Astrocyte (in vitro differentiated cells and primary cell): Measurements from ENCODE around the gene AKAP8L. TPM values are rescaled to one million over a fixed set of nuclear protein-coding genes. Genes with fewer than 3 reads are reported as not detected.

Source experiments
- DNase-seq: peaks from one replicate; pipeline ENCODE4 v3.0.0-alpha.2; 2010; ENCODE audit warnings: low read depth
- FAIRE-seq: peaks from 2 replicates; lab custom pipeline; 2011; peaks lifted over from hg19 to GRCh38; lab: Jason Lieb, UNC
- H2AFZ ChIP-seq: 2 replicates; pipeline ENCODE4 v1.6.0; 2012; ENCODE audit warnings: low read depth, low read length, inconsistent platforms
- H3K27ac ChIP-seq: 2 replicates; pipeline ENCODE4 v1.5.1; 2011; ENCODE audit warnings: low read depth, low read length, inconsistent platforms
- H3K27me3 ChIP-seq: 2 replicates; pipeline ENCODE4 v1.6.0; 2011; ENCODE audit warnings: low read length, inconsistent platforms; ENCODE audit not compliant: insufficient read depth
- H3K36me3 ChIP-seq: 2 replicates; pipeline ENCODE4 v1.5.1; 2011; ENCODE audit warnings: low read length, inconsistent platforms; ENCODE audit not compliant: insufficient read depth
- H3K4me1 ChIP-seq: 2 replicates; pipeline ENCODE4 v1.5.1; 2011; ENCODE audit warnings: low read length, inconsistent platforms; ENCODE audit not compliant: insufficient read depth
- H3K4me2 ChIP-seq: 2 replicates; pipeline ENCODE4 v1.6.0; 2012; ENCODE audit warnings: low read length, inconsistent platforms
- H3K4me3 ChIP-seq: 2 replicates; pipeline ENCODE4 v1.5.1; 2011; ENCODE audit warnings: low read depth, mild to moderate bottlenecking, low read length, inconsistent platforms; ENCODE audit not compliant: insufficient read depth
- H3K79me2 ChIP-seq: 2 replicates; pipeline ENCODE4 v1.6.0; 2012; ENCODE audit warnings: mild to moderate bottlenecking, low read length, inconsistent platforms; ENCODE audit not compliant: insufficient read depth
- H3K9ac ChIP-seq: 2 replicates; pipeline ENCODE4 v1.6.0; 2012; ENCODE audit warnings: mild to moderate bottlenecking, low read length, inconsistent platforms
- H3K9me3 ChIP-seq: 2 replicates; pipeline ENCODE4 v1.5.1; 2012; ENCODE audit warnings: low read depth, mild to moderate bottlenecking, low read length, inconsistent platforms; ENCODE audit not compliant: insufficient read depth
- H4K20me1 ChIP-seq: 2 replicates; pipeline ENCODE4 v1.6.0; 2012; ENCODE audit warnings: low read length, inconsistent platforms; ENCODE audit not compliant: insufficient read depth
- H3K27ac Mint-ChIP-seq: one replicate; pipeline ENCODE4 v1.8.0; 2021; ENCODE audit warnings: mild to moderate bottlenecking, mixed read lengths; ENCODE audit not compliant: unreplicated experiment
- H3K27me3 Mint-ChIP-seq: one replicate; pipeline ENCODE4 v1.8.0; 2021; ENCODE audit warnings: low read depth, mixed read lengths; ENCODE audit not compliant: unreplicated experiment
- H3K36me3 Mint-ChIP-seq: one replicate; pipeline ENCODE4 v1.8.0; 2021; ENCODE audit warnings: low read depth, mixed read lengths; ENCODE audit not compliant: unreplicated experiment
- H3K4me1 Mint-ChIP-seq: one replicate; pipeline ENCODE4 v1.8.0; 2021; ENCODE audit warnings: low read depth, mixed read lengths; ENCODE audit not compliant: unreplicated experiment
- H3K4me3 Mint-ChIP-seq: one replicate; pipeline ENCODE4 v1.8.0; 2021; ENCODE audit warnings: mild to moderate bottlenecking, moderate library complexity, mixed read lengths; ENCODE audit not compliant: unreplicated experiment
- H3K9me3 Mint-ChIP-seq: one replicate; pipeline ENCODE4 v1.8.0; 2021; ENCODE audit warnings: mild to moderate bottlenecking, mixed read lengths; ENCODE audit not compliant: unreplicated experiment
- CTCF ChIP-seq: IDR thresholded peaks from 2 replicates; pipeline ENCODE4 v1.5.1; 2011; ENCODE audit warnings: low read depth, mild to moderate bottlenecking, inconsistent platforms, low read length, moderate library complexity; ENCODE audit not compliant: insufficient read depth
- EZH2 ChIP-seq: IDR thresholded peaks from 2 replicates; pipeline ENCODE4 v1.6.1; 2012; ENCODE audit warnings: mild to moderate bottlenecking, low read length, inconsistent platforms; ENCODE audit not compliant: insufficient read depth
- total RNA-seq: library from RNA; stranded (reverse); gene quantifications from 2 replicates; pipeline ENCODE4 v1.2.1, GENCODE V29; 2021

AKAP8L gene
- total RNA-seq, 1 donor from 2014 or later = 101 TPM

- Mint-ChIP-seq H3K4me3 (no peak overlapping the region), H3K36me3 (peaks cover 28% of the 10 kb centered on the region)
These were observed 6.6 kb upstream of the AKAP8L start for GRCh38 chr19:15425321-15425950.

GRCh38 chr19:15424692-15425272 lies 6.0 kb upstream of the AKAP8L start:
- Histone ChIP-seq H3K4me3 (no peak overlapping the region), H3K4me1 (no peaks in the 10 kb centered on the region), H3K9ac (no peak overlapping the region), H3K36me3 (peaks cover 20% of the 10 kb centered on the region), H3K79me2 (peaks cover 27% of the 10 kb centered on the region), H3K27me3 (no peaks in the 10 kb centered on the region), H2AFZ (no peak overlapping the region), H3K4me2 (no peak overlapping the region), H3K9me3 (peaks cover 5% of the 10 kb centered on the region), H4K20me1 (peaks cover 36% of the 10 kb centered on the region), H3K27ac (no peak overlapping the region)
- no peaks in the 10 kb centered on the region for H3K27me3 Mint-ChIP-seq
- no peaks in the 10 kb centered on the region for H3K9me3 Mint-ChIP-seq
- FAIRE-seq (no peak), DNase-seq (no peak)
- no peak overlapping the region for H3K4me3 Mint-ChIP-seq
- TF ChIP-seq CTCF = no peak
- no peak for TF ChIP-seq EZH2
- no peak overlapping the region for H3K27ac Mint-ChIP-seq
- H3K36me3 Mint-ChIP-seq = peaks cover 27% of the 10 kb centered on the region
- H3K4me1 Mint-ChIP-seq = no peaks in the 10 kb centered on the region

More at GRCh38 chr19:15425321-15425950, 6.6 kb upstream of the AKAP8L start:
- peaks cover 1% of the 10 kb centered on the region for H3K4me1 ChIP-seq
- no peak overlapping the region for H3K4me2 ChIP-seq
- peaks cover 33% of the 10 kb centered on the region for H3K79me2 ChIP-seq
- H3K9me3 ChIP-seq = peaks cover 5% of the 10 kb centered on the region
- no peak overlapping the region for H2AFZ ChIP-seq
- FAIRE-seq (no peak), DNase-seq (no peak)
- H3K36me3 ChIP-seq = peaks cover 20% of the 10 kb centered on the region
- Mint-ChIP-seq H3K27ac (no peak overlapping the region), H3K4me1 (peaks cover under 1% of the 10 kb centered on the region), H3K9me3 (no peaks in the 10 kb centered on the region), H3K27me3 (no peaks in the 10 kb centered on the region)
- H4K20me1 ChIP-seq = peaks cover 42% of the 10 kb centered on the region
- no peak overlapping the region for H3K4me3 ChIP-seq
- TF ChIP-seq EZH2 (no peak), CTCF (no peak)
- no peak overlapping the region for H3K27ac ChIP-seq
- no peak overlapping the region for H3K9ac ChIP-seq
- no peaks in the 10 kb centered on the region for H3K27me3 ChIP-seq

- Mint-ChIP-seq H3K27me3 (no peaks in the 10 kb centered on the region), H3K27ac (no peak overlapping the region), H3K9me3 (no peaks in the 10 kb centered on the region), H3K36me3 (peaks cover 30% of the 10 kb centered on the region), H3K4me1 (peaks cover 1% of the 10 kb centered on the region), H3K4me3 (no peak overlapping the region)
- H3K4me2 ChIP-seq = no peak overlapping the region
- no peak overlapping the region for H3K27ac ChIP-seq
- H3K79me2 ChIP-seq = peaks cover 20% of the 10 kb centered on the region
- DNase-seq = no peak
- no peak for FAIRE-seq
- no peak overlapping the region for H3K4me3 ChIP-seq
- H3K9ac ChIP-seq = no peak overlapping the region
- H3K36me3 ChIP-seq = peaks cover 20% of the 10 kb centered on the region
- peaks cover 5% of the 10 kb centered on the region for H3K9me3 ChIP-seq
- no peak for TF ChIP-seq CTCF
- TF ChIP-seq EZH2 = no peak
- no peaks in the 10 kb centered on the region for H3K27me3 ChIP-seq
- peaks cover 30% of the 10 kb centered on the region for H4K20me1 ChIP-seq
- H2AFZ ChIP-seq = no peak overlapping the region
- H3K4me1 ChIP-seq = peaks cover 6% of the 10 kb centered on the region
These were observed 5.3 kb upstream of the AKAP8L start for GRCh38 chr19:15424121-15424520.
